ENCODE measurements around the gene LIN9. TPM values are rescaled to one million over a fixed set of nuclear protein-coding genes. Genes with fewer than 3 reads are reported as not detected.

The LIN9 gene
- total and polyA plus RNA-seq, 2 of the 8 experiments (the other 6 are each of a cell fraction or from before 2014, with no cell fraction given): 5.6 to 12.6 TPM

DNA sequence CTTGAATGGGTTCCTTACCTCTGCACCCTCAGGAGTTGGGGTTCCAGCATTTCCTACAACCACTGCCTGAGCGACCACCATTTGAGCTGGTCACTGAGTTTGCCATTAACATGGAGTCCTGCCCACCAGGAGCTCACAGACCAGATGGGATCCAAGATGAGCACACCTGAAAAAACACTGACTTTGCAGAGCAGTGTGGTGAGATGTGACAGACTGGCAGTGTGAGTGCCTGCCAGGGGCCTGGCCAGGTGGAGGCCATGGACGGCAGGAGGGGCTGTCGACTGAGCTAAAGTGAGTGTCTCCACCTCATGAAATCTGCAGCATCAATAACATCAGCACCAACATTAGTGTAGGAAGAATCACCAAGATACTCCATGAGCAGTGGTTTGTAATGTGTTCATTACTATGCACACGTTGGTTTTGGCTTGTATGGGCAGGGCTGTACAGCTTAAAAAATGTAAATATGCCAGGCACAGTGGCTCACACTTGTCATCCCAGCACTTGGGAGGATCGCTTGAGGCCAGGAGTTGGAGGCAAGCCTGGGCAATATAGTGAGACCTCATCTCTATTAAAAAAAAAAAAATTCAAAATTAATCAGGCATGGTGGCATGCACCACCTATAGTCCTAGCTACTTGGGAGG lies 97.7 kb downstream of the LIN9 start:
- Histone ChIP-seq H2BK5ac (ENCODE audit: low read depth, low read length) (peak overlapping the region; percentile 71; the same call in 1 of the 2 replicates), H2BK12ac (ENCODE audit: low read depth, low read length) (peak overlapping the region; percentile 97; the same call in 1 of the 2 replicates), H3K18ac (ENCODE audit: extremely low read depth, low read length) (0 out of 2 replicates have a peak overlapping the region, but pooled peaks have one; percentile 20), H3K14ac (ENCODE audit: insufficient read length) (no peak overlapping the region), H2AK5ac (ENCODE audit: low read depth, low read length) (no peak overlapping the region), H4K5ac (ENCODE audit: insufficient read length, low read depth, low read length) (no peak overlapping the region), H3K9ac (replicated peaks in 1 of 4; ENCODE audit: extremely low read depth in 1 of 4, low read depth in 3 of 4, low read length in 3 of 4) (no peak overlapping the region), H2AFZ (ENCODE audit: low read length) (no peak overlapping the region), H4K8ac (ENCODE audit: extremely low read depth, insufficient read depth, low read length) (no peak overlapping the region), H2BK120ac (replicated peaks; ENCODE audit: low read depth, low read length) (peak overlapping the region; percentile 30), H3K27me3 (replicated peaks in 1 of 4; ENCODE audit: control insufficient read depth in 3 of 4, extremely low read depth in 1 of 4, insufficient read depth in 3 of 4, low read length in 3 of 4) (peaks cover 0 to 4% (median 1%) of the 10 kb centered on the region in 4 experiments; a peak in 2 of 7 replicates), H3K36me3 (ENCODE audit: control insufficient read depth in 2 of 4, insufficient read depth in 4 of 4, low read length in 3 of 4) (no peaks in the 10 kb centered on the region), H3K4me3 (ENCODE audit: extremely low read depth in 1 of 4, insufficient read depth in 2 of 4, low read depth in 3 of 4, low read length in 4 of 4) (0 out of 8 replicates have a peak overlapping the region, but pooled peaks of 1 of the 4 experiments have one; percentile 20), H4K91ac (replicated peaks; ENCODE audit: insufficient read length, low read length) (peak overlapping the region; percentile 3), H2BK15ac (ENCODE audit: low read length) (0 out of 2 replicates have a peak overlapping the region, but pooled peaks have one; percentile 32), H3K9me3 (ENCODE audit: insufficient read depth in 2 of 2, low read depth in 1 of 2, low read length in 1 of 2) (no peaks in the 10 kb centered on the region), H3K4ac (replicated peaks; ENCODE audit: insufficient read length, low read depth, low read length) (peak overlapping the region; percentile 22), H3K23ac (ENCODE audit: insufficient read length) (no peak overlapping the region), H3K27ac (ENCODE audit: low read depth, low read length) (no peak overlapping the region), H4K20me1 (replicated peaks in 1 of 2; ENCODE audit: control insufficient read depth in 1 of 2, insufficient read depth in 2 of 2, low read length in 2 of 2) (no peaks in the 10 kb centered on the region), H3K4me1 (replicated peaks in 1 of 4; ENCODE audit: control insufficient read depth in 3 of 4, insufficient read depth in 4 of 4, low read length in 3 of 4) (peaks cover 2 to 19% (median 8%) of the 10 kb centered on the region in 4 experiments), H3K56ac (replicated peaks; ENCODE audit: insufficient read length, low read depth, low read length) (no peak overlapping the region), H3K4me2 (ENCODE audit: insufficient read depth in 1 of 2, low read depth in 2 of 2, low read length in 2 of 2) (peak overlapping the region; percentile 43 to 53; a peak in 3 of 4 replicates), H3K79me2 (ENCODE audit: control insufficient read depth in 1 of 2, insufficient read depth in 2 of 2, low read length in 2 of 2) (no peaks in the 10 kb centered on the region), H2BK20ac (ENCODE audit: low read length) (peak overlapping the region; percentile 38; the same call in 1 of the 2 replicates), H3K23me2 (ENCODE audit: low read depth, low read length) (no peaks in the 10 kb centered on the region), H3K79me1 (ENCODE audit: low read depth, low read length) (no peaks in the 10 kb centered on the region)
- ChIA-PET POLR2A (ENCODE audit: partially characterized antibody) (interaction anchor here (0.7 to 1.5 kb wide), 5 partner anchors 8 to 87 kb away, joined by 3 to 7 read pairs (median 3); partner anchors contain the start of gene MIXL1), CTCF (ENCODE audit: partially characterized antibody) (interaction anchor here (0.7 to 6.3 kb wide), 14 partner anchors 8 to 190 kb away, joined by 3 to 39 read pairs (median 4); partner anchors contain the start of gene MIXL1)
- no peak for DNase-seq (ENCODE audit: low read depth in 1 of 2, low spot score in 2 of 2)
- WGBS, 2 experiments (ENCODE audit: extremely low coverage in 1 of 2, insufficient coverage in 1 of 2, insufficient read length in 1 of 2, insufficient replicate concordance in 2 of 2, low coverage in 1 of 2, low lambda C conversion rate in 2 of 2, missing lambda C conversion rate in 1 of 2): 89% methylated on average over 5 of the region's 5 CpGs; no CpG with 5 or more reads in 1 of the 2 experiments
- FAIRE-seq: no peak
- TF ChIP-seq, protein P1, sequence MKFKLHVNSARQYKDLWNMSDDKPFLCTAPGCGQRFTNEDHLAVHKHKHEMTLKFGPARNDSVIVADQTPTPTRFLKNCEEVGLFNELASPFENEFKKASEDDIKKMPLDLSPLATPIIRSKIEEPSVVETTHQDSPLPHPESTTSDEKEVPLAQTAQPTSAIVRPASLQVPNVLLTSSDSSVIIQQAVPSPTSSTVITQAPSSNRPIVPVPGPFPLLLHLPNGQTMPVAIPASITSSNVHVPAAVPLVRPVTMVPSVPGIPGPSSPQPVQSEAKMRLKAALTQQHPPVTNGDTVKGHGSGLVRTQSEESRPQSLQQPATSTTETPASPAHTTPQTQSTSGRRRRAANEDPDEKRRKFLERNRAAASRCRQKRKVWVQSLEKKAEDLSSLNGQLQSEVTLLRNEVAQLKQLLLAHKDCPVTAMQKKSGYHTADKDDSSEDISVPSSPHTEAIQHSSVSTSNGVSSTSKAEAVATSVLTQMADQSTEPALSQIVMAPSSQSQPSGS (IDR thresholded peaks at IDR 0.05; ENCODE audit: low read length): no peak
- TF ChIP-seq SP1 (IDR thresholded peaks at IDR 0.05; ENCODE audit: low read depth, low read length): no peak
- TF ChIP-seq HDAC2 (IDR thresholded peaks at IDR 0.05; ENCODE audit: borderline replicate concordance in 1 of 2, low read depth in 2 of 2, low read length in 2 of 2): no peak
- TF ChIP-seq EGR1 (IDR thresholded peaks at IDR 0.05; ENCODE audit: borderline replicate concordance, low read depth, low read length): no peak
- no peak for TF ChIP-seq GTF2F1 (IDR thresholded peaks at IDR 0.05; ENCODE audit: borderline replicate concordance, low read depth, low read length)
- no peak for TF ChIP-seq YY1 (IDR thresholded peaks at IDR 0.05; ENCODE audit: low read depth, low read length)
- TF ChIP-seq BRCA1 (IDR thresholded peaks at IDR 0.05; ENCODE audit: low read depth, low read length): no peak
- no peak for TF ChIP-seq GABPA (IDR thresholded peaks at IDR 0.05; ENCODE audit: borderline replicate concordance, insufficient read depth, low read length)
- no peak for TF ChIP-seq CHD2 (IDR thresholded peaks at IDR 0.05; ENCODE audit: low read length)
- no peak for TF ChIP-seq SRF (IDR thresholded peaks at IDR 0.05; ENCODE audit: low read depth, low read length)

Measured in H1 (cell line).